Gastroesophageal sphincter (tissue), 3 donors: ENCODE results near the gene RNF19B.

Source experiments
- CTCF ChIP-seq, 4 experiments: fragments of 200-600 bp in 2 of 4; fragments of 450-650 bp in 2 of 4; sonication (generic) in 1 of 4; IDR thresholded peaks; one replicate each; pipeline ENCODE4 v1.5.1; 2017 to 2019; ENCODE audit warnings: antibody characterized with exemption in 4 of 4, mild to moderate bottlenecking in 2 of 4, moderate library complexity in 2 of 4
- EP300 ChIP-seq: sonication (generic); formaldehyde crosslinking; IDR thresholded peaks from one replicate; pipeline ENCODE4 v1.6.1; 2017; ENCODE audit warnings: antibody characterized with exemption, mild to moderate bottlenecking
- POLR2A ChIP-seq, 2 donors: fragments of 450-650 bp; IDR thresholded peaks; one replicate each; pipeline ENCODE4 v1.6.1; 2017; ENCODE audit warnings: antibody characterized with exemption in 2 of 2, mild to moderate bottlenecking in 2 of 2, moderate library complexity in 1 of 2
- POLR2AphosphoS5 ChIP-seq: sonication (generic); formaldehyde crosslinking; IDR thresholded peaks from one replicate; pipeline ENCODE4 v1.6.1; 2017; ENCODE audit warnings: antibody characterized with exemption

GRCh38 chr1:32966900-32967299 is 2.3 kb upstream of the RNF19B start:
- TF ChIP-seq CTCF (IDR thresholded peaks at IDR 0.05) (no peak), POLR2AphosphoS5 (no peak), POLR2A (IDR thresholded peaks at IDR 0.05) (no peak), EP300 (no peak)
